Natural killer cell (primary cell): ENCODE measurements around the gene TCHHL1. TPM values are rescaled to one million over a fixed set of nuclear protein-coding genes. Genes with fewer than 3 reads are reported as not detected.
"Not testable (repeated sequence)": the region's sequence is repeated elsewhere in the genome, so short reads cannot be mapped to it uniquely, and the experiment has no call there.

ENCODE experiments used
- ATAC-seq, 3 donors: fragments of 150-1000 bp in 2 of 3; fragments of 200-7000 bp in 1 of 3; cut with Tn5 transposase; 1 replicate in 1 of 3; 2 replicates in 2 of 3; pipeline ENCODE4 v1.10.0; 2021; ENCODE audit warnings: mild to moderate bottlenecking in 2 of 3, moderate library complexity in 2 of 3
- DNase-seq, 2 donors: peaks; one replicate each; pipeline versions ENCODE4 v3.0.0 to v3.0.0-alpha.2; 2013 to 2021; ENCODE audit warnings: mixed read lengths in 1 of 2
- H3K27ac ChIP-seq: one replicate; pipeline ENCODE4 v1.5.1; 2013; ENCODE audit warnings: mild to moderate bottlenecking, low read length
- H3K27me3 ChIP-seq: one replicate; pipeline ENCODE4 v1.6.1; 2013; ENCODE audit warnings: low read length; ENCODE audit not compliant: control insufficient read depth, insufficient read depth
- H3K36me3 ChIP-seq: one replicate; pipeline ENCODE4 v1.6.1; 2013; ENCODE audit warnings: low read length; ENCODE audit not compliant: control insufficient read depth, insufficient read depth
- H3K4me1 ChIP-seq: one replicate; pipeline ENCODE4 v1.6.1; 2013; ENCODE audit warnings: low read length; ENCODE audit not compliant: control insufficient read depth, insufficient read depth
- H3K4me3 ChIP-seq: one replicate; pipeline ENCODE4 v1.5.1; 2013; ENCODE audit warnings: low read length
- H3K9me3 ChIP-seq: one replicate; pipeline ENCODE4 v1.6.1; 2013; ENCODE audit warnings: low read length; ENCODE audit not compliant: control insufficient read depth, insufficient read depth
- H3K27ac Mint-ChIP-seq, 2 donors: one replicate each; pipeline ENCODE4 v1.8.0; 2022; ENCODE audit warnings: mild to moderate bottlenecking in 2 of 2, mixed read lengths in 2 of 2, moderate library complexity in 1 of 2
- H3K27me3 Mint-ChIP-seq, 2 donors: one replicate each; pipeline ENCODE4 v1.8.0; 2022; ENCODE audit warnings: low read depth in 2 of 2, mixed read lengths in 2 of 2
- H3K36me3 Mint-ChIP-seq: one replicate; pipeline ENCODE4 v1.8.0; 2022; ENCODE audit warnings: mixed read lengths
- H3K4me1 Mint-ChIP-seq, 2 donors: one replicate each; pipeline ENCODE4 v1.8.0; 2022; ENCODE audit warnings: mixed read lengths in 2 of 2
- H3K4me3 Mint-ChIP-seq: one replicate; pipeline ENCODE4 v1.8.0; 2022; ENCODE audit warnings: mild to moderate bottlenecking, moderate library complexity, mixed read lengths
- H3K9me3 Mint-ChIP-seq, 2 donors: one replicate each; pipeline ENCODE4 v1.8.0; 2022; ENCODE audit warnings: mixed read lengths in 2 of 2
- CTCF ChIP-seq: fragments of 200-600 bp; IDR thresholded peaks from one replicate; pipeline ENCODE4 v1.8.0; 2022; ENCODE audit warnings: antibody characterized with exemption
- WGBS: methylation state at CpG from one replicate; pipeline ENCODE4 v1.1.7; 2013; ENCODE audit warnings: missing lambda C conversion rate; ENCODE audit not compliant: insufficient coverage; 5-methylcytosine and 5-hydroxymethylcytosine counted together
- intact Hi-C: fragments of 100-400 bp; cut with micrococcal nuclease; formaldehyde crosslinking; loops from one replicate; pipeline ENCODE4 v1.14.2; 2022
- total RNA-seq, 4 donors: library from RNA; stranded (reverse); fragments of 120-200 nt in 1 of 4; gene quantifications; one replicate each; pipeline versions ENCODE4 v1.2.3 to v1.2.4, GENCODE V29; 2013 to 2022

Gene TCHHL1
- total RNA-seq, 3 donors from 2014 or later (not counting 1 experiment from before 2014, with no cell fraction given) = not detected

GRCh38 chr1:152086760-152087159 is 2.1 kb downstream of the TCHHL1 start:
- Mint-ChIP-seq H3K27me3 (peaks cover 20 to 23% of the 10 kb centered on the region in 2 donors), H3K36me3 (peaks cover 6% of the 10 kb centered on the region), H3K4me3 (no peak overlapping the region), H3K9me3 (no peaks in the 10 kb centered on the region), H3K4me1 (no peaks in the 10 kb centered on the region), H3K27ac (no peak overlapping the region)
- H3K27ac ChIP-seq = no peak overlapping the region
- no peak for TF ChIP-seq CTCF
- no peaks in the 10 kb centered on the region for H3K36me3 ChIP-seq
- no peak for DNase-seq
- no peak overlapping the region for H3K4me3 ChIP-seq
- ATAC-seq = no peak
- peaks cover 5% of the 10 kb centered on the region for H3K27me3 ChIP-seq
- intact Hi-C loops = no loop called here
- H3K4me1 ChIP-seq = no peaks in the 10 kb centered on the region
- no peaks in the 10 kb centered on the region for H3K9me3 ChIP-seq

- peaks cover 2 to 10% of the 10 kb centered on the region in 2 donors for H3K27me3 Mint-ChIP-seq
- Histone ChIP-seq H3K27me3 (peaks cover 5% of the 10 kb centered on the region), H3K27ac (no peak overlapping the region), H3K36me3 (no peaks in the 10 kb centered on the region), H3K9me3 (no peaks in the 10 kb centered on the region), H3K4me3 (no peak overlapping the region), H3K4me1 (no peaks in the 10 kb centered on the region)
- no peak overlapping the region for H3K27ac Mint-ChIP-seq
- no peaks in the 10 kb centered on the region for H3K36me3 Mint-ChIP-seq
- H3K4me1 Mint-ChIP-seq = no peaks in the 10 kb centered on the region
- DNase-seq = no peak
- intact Hi-C loops = no loop called here
- H3K9me3 Mint-ChIP-seq = no peaks in the 10 kb centered on the region
- 41% methylated on average over 1 of the region's 1 CpG for WGBS
- ATAC-seq = no peak
- H3K4me3 Mint-ChIP-seq = no peak overlapping the region
- TF ChIP-seq CTCF = no peak
These were observed 4.0 kb downstream of the TCHHL1 start for GRCh38 chr1:152084853-152085252.

DNA sequence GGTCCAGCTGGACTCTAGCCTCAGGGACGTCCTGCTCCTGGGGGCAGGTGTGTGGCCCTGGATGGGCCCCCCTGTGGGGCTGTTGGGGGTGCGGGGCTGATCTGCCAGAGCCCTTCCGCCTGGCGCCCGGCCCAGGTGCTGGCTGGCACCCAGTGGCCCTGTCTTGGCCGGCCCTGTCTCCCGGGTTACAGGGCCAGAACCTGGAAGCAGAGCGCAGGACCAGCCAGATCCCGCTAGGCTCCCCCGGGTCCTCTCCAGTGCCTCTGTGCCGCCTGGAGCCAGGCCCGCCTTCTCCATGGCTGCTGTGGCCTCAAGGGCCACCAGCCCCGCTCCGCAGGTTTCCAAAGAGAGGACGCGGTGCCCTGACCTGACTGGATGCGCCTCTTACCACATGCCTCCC is 7.8 kb downstream of the TCHHL1 start:
- H3K4me1 Mint-ChIP-seq, H3K4me3 Mint-ChIP-seq, intact Hi-C loops, H3K9me3 ChIP-seq, H3K27ac ChIP-seq, H3K36me3 Mint-ChIP-seq, H3K4me1 ChIP-seq, H3K36me3 ChIP-seq, H3K27ac Mint-ChIP-seq, H3K4me3 ChIP-seq, ATAC-seq, H3K27me3 ChIP-seq, DNase-seq, H3K9me3 Mint-ChIP-seq: not testable (repeated sequence)
- WGBS = 95% methylated on average over 16 of the region's 17 CpGs
- H3K27me3 Mint-ChIP-seq = peaks cover 9 to 14% of the 10 kb centered on the region in 2 donors

- H3K27me3 ChIP-seq, H3K36me3 Mint-ChIP-seq, H3K4me3 ChIP-seq, H3K27ac Mint-ChIP-seq, H3K9me3 ChIP-seq, H3K4me3 Mint-ChIP-seq, ATAC-seq, H3K36me3 ChIP-seq, DNase-seq, H3K4me1 ChIP-seq, H3K4me1 Mint-ChIP-seq, H3K9me3 Mint-ChIP-seq, intact Hi-C loops, H3K27ac ChIP-seq: not testable (repeated sequence)
- 92% methylated on average over 17 of the region's 17 CpGs for WGBS
- H3K27me3 Mint-ChIP-seq = peaks cover 14% of the 10 kb centered on the region in 2 donors
These were observed 8.4 kb downstream of the TCHHL1 start for GRCh38 chr1:152080494-152080893.
